AG09309 (cell line): ENCODE measurements around the gene AFP.
A peak's percentile ranks its signal among the peaks of the same experiment; 100 is the strongest.

ENCODE experiments used
- DNase-seq: peaks from one replicate; pipeline ENCODE4 v3.0.0-alpha.2; 2010; ENCODE audit warnings: low read depth
- H3K4me3 ChIP-seq: 2 replicates; pipeline ENCODE4 v1.5.1; 2011; ENCODE audit warnings: mild to moderate bottlenecking, low read depth, low read length, moderate library complexity; ENCODE audit not compliant: control insufficient read depth
- TF ChIP-seq, protein P1 (sequence below): IDR thresholded peaks from 2 replicates; pipeline ENCODE4 v1.5.1; 2011; ENCODE audit warnings: mild to moderate bottlenecking, low read depth, low read length, inconsistent platforms; ENCODE audit not compliant: insufficient read depth, control insufficient read depth; ENCODE audit errors: missing control alignments

AFP gene

GRCh38 chr4:73440653-73441052, 4.6 kb downstream of the AFP start:
- TF ChIP-seq, protein P1, sequence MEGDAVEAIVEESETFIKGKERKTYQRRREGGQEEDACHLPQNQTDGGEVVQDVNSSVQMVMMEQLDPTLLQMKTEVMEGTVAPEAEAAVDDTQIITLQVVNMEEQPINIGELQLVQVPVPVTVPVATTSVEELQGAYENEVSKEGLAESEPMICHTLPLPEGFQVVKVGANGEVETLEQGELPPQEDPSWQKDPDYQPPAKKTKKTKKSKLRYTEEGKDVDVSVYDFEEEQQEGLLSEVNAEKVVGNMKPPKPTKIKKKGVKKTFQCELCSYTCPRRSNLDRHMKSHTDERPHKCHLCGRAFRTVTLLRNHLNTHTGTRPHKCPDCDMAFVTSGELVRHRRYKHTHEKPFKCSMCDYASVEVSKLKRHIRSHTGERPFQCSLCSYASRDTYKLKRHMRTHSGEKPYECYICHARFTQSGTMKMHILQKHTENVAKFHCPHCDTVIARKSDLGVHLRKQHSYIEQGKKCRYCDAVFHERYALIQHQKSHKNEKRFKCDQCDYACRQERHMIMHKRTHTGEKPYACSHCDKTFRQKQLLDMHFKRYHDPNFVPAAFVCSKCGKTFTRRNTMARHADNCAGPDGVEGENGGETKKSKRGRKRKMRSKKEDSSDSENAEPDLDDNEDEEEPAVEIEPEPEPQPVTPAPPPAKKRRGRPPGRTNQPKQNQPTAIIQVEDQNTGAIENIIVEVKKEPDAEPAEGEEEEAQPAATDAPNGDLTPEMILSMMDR, result no peak
- no peak overlapping the region for H3K4me3 ChIP-seq
- no peak for DNase-seq

- TF ChIP-seq, protein P1, result no peak
- no peak for DNase-seq
- no peak overlapping the region for H3K4me3 ChIP-seq
Observed at GRCh38 chr4:73442275-73442674, 6.3 kb downstream of the AFP start.

DNA sequence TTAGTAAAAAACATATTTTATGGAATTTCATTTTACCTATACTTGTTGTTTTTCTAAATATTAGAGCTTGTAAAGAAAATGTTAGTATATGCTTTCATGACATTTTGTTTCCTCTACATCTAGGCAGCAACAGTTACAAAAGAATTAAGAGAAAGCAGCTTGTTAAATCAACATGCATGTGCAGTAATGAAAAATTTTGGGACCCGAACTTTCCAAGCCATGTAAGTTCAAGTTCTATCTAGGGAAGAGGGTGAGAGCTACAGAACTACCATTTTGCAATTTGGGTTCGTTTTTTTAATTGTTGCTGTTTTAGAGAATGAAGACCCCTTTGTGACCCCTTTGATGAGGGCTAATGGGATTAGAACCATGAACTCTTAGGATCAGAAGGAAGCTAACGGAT, 7.2 kb downstream of the AFP start:
- TF ChIP-seq, protein P1, result no peak
- no peak for DNase-seq
- no peak overlapping the region for H3K4me3 ChIP-seq

- DNase-seq, result no peak
- TF ChIP-seq, protein P1, result no peak
Observed at GRCh38 chr4:73445383-73446335, 9.6 kb downstream of the AFP start.

DNA sequence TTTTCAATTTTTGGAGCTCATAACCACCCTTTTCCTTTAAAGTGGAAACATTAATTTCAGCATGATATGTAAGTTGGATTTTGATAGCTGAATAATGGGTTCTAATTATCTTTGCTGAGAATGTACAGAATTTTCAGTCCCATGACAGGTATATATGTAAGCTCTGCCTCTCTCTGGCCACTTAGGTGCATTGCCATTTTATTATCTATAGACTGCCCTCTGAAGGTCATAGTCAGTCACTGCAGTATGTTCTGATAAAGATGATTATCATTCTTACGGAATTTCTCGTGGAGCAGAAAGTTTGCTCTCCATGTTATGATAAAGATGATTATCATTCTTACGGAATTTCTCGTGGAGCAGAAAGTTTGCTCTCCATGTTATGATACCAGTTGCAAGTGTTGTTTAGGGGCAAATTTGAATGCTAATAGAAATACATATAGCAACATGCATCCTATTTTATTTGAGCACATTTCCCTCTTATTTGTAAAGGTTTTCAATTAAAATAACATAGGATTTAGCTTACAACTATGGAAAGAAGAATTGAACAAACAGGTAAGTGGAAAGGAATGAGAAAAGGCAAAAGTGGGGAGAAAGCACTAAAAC, 10.4 kb downstream of the AFP start:
- DNase-seq, result no peak
- H3K4me3 ChIP-seq, result no peak overlapping the region
- TF ChIP-seq, protein P1, result peak; percentile 64

More at GRCh38 chr4:73445383-73446335, 9.6 kb downstream of the AFP start:
- no peak overlapping the region for H3K4me3 ChIP-seq

- TF ChIP-seq, protein P1, result no peak
- DNase-seq, result no peak
- no peak overlapping the region for H3K4me3 ChIP-seq
Observed at GRCh38 chr4:73447671-73448070, 11.7 kb downstream of the AFP start.
